Neuronal stem cell (in vitro differentiated cells): ENCODE data around the gene ZNF561.
A peak's percentile ranks its signal among the peaks of the same experiment; 100 is the strongest.
"Not testable (repeated sequence)": the region's sequence is repeated elsewhere in the genome, so short reads cannot be mapped to it uniquely, and the experiment has no call there.

ENCODE experiments used
- DNase-seq: peaks from one replicate; pipeline ENCODE4 v3.0.0-alpha.2; 2013; ENCODE audit warnings: low spot score
- H2AFZ ChIP-seq: one replicate; pipeline ENCODE4 v1.6.1; 2013; ENCODE audit warnings: mild to moderate bottlenecking, low read length, inconsistent platforms
- H2AK5ac ChIP-seq: 2 replicates; pipeline ENCODE4 v1.6.1; 2013; ENCODE audit warnings: low read depth, mild to moderate bottlenecking, inconsistent platforms, low read length, moderate library complexity, mixed read lengths
- H2BK120ac ChIP-seq: 2 replicates; pipeline ENCODE4 v1.6.1; 2013; ENCODE audit warnings: low read depth, mild to moderate bottlenecking, inconsistent platforms, low read length, moderate library complexity, mixed read lengths
- H2BK12ac ChIP-seq: one replicate; pipeline ENCODE4 v1.6.1; 2013; ENCODE audit warnings: low read length, inconsistent platforms
- H2BK15ac ChIP-seq: 2 replicates; pipeline ENCODE4 v1.6.1; 2013; ENCODE audit warnings: mild to moderate bottlenecking, low read length, inconsistent platforms, mixed read lengths
- H2BK5ac ChIP-seq: one replicate; pipeline ENCODE4 v1.6.1; 2013; ENCODE audit warnings: inconsistent platforms, mild to moderate bottlenecking, low read length, moderate library complexity
- H3K14ac ChIP-seq: one replicate; pipeline ENCODE4 v1.6.1; 2013; ENCODE audit warnings: low read length, inconsistent platforms
- H3K18ac ChIP-seq: 2 replicates; pipeline ENCODE4 v1.6.1; 2013; ENCODE audit warnings: low read length, inconsistent platforms
- H3K23ac ChIP-seq: 2 replicates; pipeline ENCODE4 v1.6.1; 2013; ENCODE audit warnings: low read depth, mild to moderate bottlenecking, mixed read lengths, low read length, inconsistent platforms; ENCODE audit not compliant: poor library complexity
- H3K27ac ChIP-seq: replicated peaks from 3 replicates; pipeline ENCODE4 v1.5.1; 2013; ENCODE audit warnings: low read length, inconsistent platforms
- H3K27me3 ChIP-seq, 3 experiments: 2 replicates each; pipeline ENCODE4 v1.6.1; 2013; ENCODE audit warnings: low read length in 3 of 3, mild to moderate bottlenecking in 2 of 3, inconsistent platforms in 1 of 3, low read depth in 1 of 3, mixed read lengths in 1 of 3, moderate library complexity in 1 of 3; ENCODE audit not compliant: control insufficient read depth in 3 of 3, insufficient read depth in 3 of 3
- H3K36me3 ChIP-seq, 2 donors: replicated peaks in 1 of 2; 2 replicates each; pipeline ENCODE4 v1.6.1; 2013; ENCODE audit warnings: low read length in 2 of 2; ENCODE audit not compliant: control insufficient read depth in 2 of 2, insufficient read depth in 2 of 2
- H3K4ac ChIP-seq: 2 replicates; pipeline ENCODE4 v1.6.1; 2013; ENCODE audit warnings: inconsistent platforms, mild to moderate bottlenecking, low read length, moderate library complexity
- H3K4me1 ChIP-seq, 2 donors: 1 replicate in 1 of 2; 2 replicates in 1 of 2; pipeline ENCODE4 v1.6.1; 2013; ENCODE audit warnings: low read length in 2 of 2, low read depth in 1 of 2; ENCODE audit not compliant: control insufficient read depth in 2 of 2, insufficient read depth in 1 of 2
- H3K4me2 ChIP-seq: one replicate; pipeline ENCODE4 v1.6.1; 2013; ENCODE audit warnings: mild to moderate bottlenecking, low read length, inconsistent platforms; ENCODE audit not compliant: insufficient read depth, poor library complexity, severe bottlenecking
- H3K4me3 ChIP-seq, 2 donors: 2 replicates each; pipeline ENCODE4 v1.5.1; 2013; ENCODE audit warnings: low read length in 2 of 2, mild to moderate bottlenecking in 2 of 2, inconsistent platforms in 1 of 2, moderate library complexity in 1 of 2
- H3K79me1 ChIP-seq: one replicate; pipeline ENCODE4 v1.6.1; 2013; ENCODE audit warnings: low read depth, mild to moderate bottlenecking, inconsistent platforms, low read length, moderate library complexity
- H3K9ac ChIP-seq: one replicate; pipeline ENCODE4 v1.6.1; 2013; ENCODE audit warnings: mild to moderate bottlenecking, low read depth, low read length, inconsistent platforms; ENCODE audit not compliant: poor library complexity
- H3K9me3 ChIP-seq, 2 donors: replicated peaks in 1 of 2; 2 replicates each; pipeline versions ENCODE3 to v1.6.1; 2013; ENCODE audit warnings: low read length in 2 of 2, mild to moderate bottlenecking in 2 of 2, inconsistent platforms in 1 of 2, low read depth in 1 of 2, mixed read lengths in 1 of 2, moderate library complexity in 1 of 2; ENCODE audit not compliant: control insufficient read depth in 2 of 2, insufficient read depth in 1 of 2
- H4K8ac ChIP-seq: one replicate; pipeline ENCODE4 v1.6.1; 2013; ENCODE audit warnings: low read depth, mild to moderate bottlenecking, inconsistent platforms, low read length, moderate library complexity
- H4K91ac ChIP-seq: one replicate; pipeline ENCODE4 v1.6.1; 2013; ENCODE audit warnings: low read length, low read depth, mild to moderate bottlenecking, inconsistent platforms; ENCODE audit not compliant: poor library complexity
- WGBS, 2 donors: extraction: QIAGEN DNeasy Blood & Tissue Kit; methylation state at CpG; one replicate each; pipeline ENCODE4 v1.1.7; 2013; ENCODE audit warnings: missing lambda C conversion rate in 2 of 2, mixed read lengths in 1 of 2; ENCODE audit not compliant: insufficient read length in 2 of 2, insufficient replicate concordance in 1 of 2; ENCODE audit errors: extremely low coverage in 2 of 2; 5-methylcytosine and 5-hydroxymethylcytosine counted together

ZNF561 gene

GRCh38 chr19:9584073-9584833 is 36.8 kb downstream of the ZNF561 start, which contains the start of gene ZNF121:
Gene ZNF121, minus strand, starts transcription at chr19:9584504. Its CDS starts 16,407 bp downstream, at chr19:9568097.
- peak within 1 kb of the TSS; percentile 92 for H3K4me3 ChIP-seq
- H3K4ac ChIP-seq, result no peak within 1 kb of the TSS
- H3K27me3 ChIP-seq, result no peaks in the 10 kb centered on the region
- H2BK15ac ChIP-seq, result no peak within 1 kb of the TSS
- peak within 1 kb of the TSS; percentile 61 for H3K4me2 ChIP-seq
- H2AFZ ChIP-seq, result peak within 1 kb of the TSS; percentile 99
- H3K14ac ChIP-seq, result no peak within 1 kb of the TSS
- H3K27ac ChIP-seq, result peak within 1 kb of the TSS; percentile 64
- H4K8ac ChIP-seq, result no peak within 1 kb of the TSS
- no peak within 1 kb of the TSS for H4K91ac ChIP-seq
- peaks cover 12 to 41% of the 10 kb centered on the region in 2 donors for H3K9me3 ChIP-seq
- H3K36me3 ChIP-seq, result peaks cover 17 to 39% of the 10 kb centered on the region in 2 donors
- H2AK5ac ChIP-seq, result peak within 1 kb of the TSS; percentile 40
- H2BK12ac ChIP-seq, result no peak within 1 kb of the TSS
- H3K4me1 ChIP-seq, result no peaks in the 10 kb centered on the region
- WGBS, 2 donors, result no CpG with 5 or more reads among the region's 51 CpGs
- H2BK5ac ChIP-seq, result no peak within 1 kb of the TSS
- peak; percentile 80 for DNase-seq
- H3K79me1 ChIP-seq, result no peaks in the 10 kb centered on the region
- no peak within 1 kb of the TSS for H2BK120ac ChIP-seq
- peak within 1 kb of the TSS; percentile 95 for H3K18ac ChIP-seq
- H3K23ac ChIP-seq, result peak within 1 kb of the TSS; percentile 60
- peak within 1 kb of the TSS; percentile 93 for H3K9ac ChIP-seq

GRCh38 chr19:9582081-9582725 is 38.8 kb downstream of the ZNF561 start:
- not testable (repeated sequence) for H3K27me3 ChIP-seq, H3K4ac ChIP-seq, H3K27ac ChIP-seq, H2AFZ ChIP-seq, H2BK5ac ChIP-seq, H3K4me2 ChIP-seq, H4K91ac ChIP-seq, H3K9ac ChIP-seq, H3K79me1 ChIP-seq, H4K8ac ChIP-seq, H3K23ac ChIP-seq, H2BK120ac ChIP-seq, DNase-seq, H2BK15ac ChIP-seq, H3K4me1 ChIP-seq, H2AK5ac ChIP-seq, H3K4me3 ChIP-seq, H3K18ac ChIP-seq, H2BK12ac ChIP-seq, H3K14ac ChIP-seq
- WGBS, 2 donors, result no CpG with 5 or more reads among the region's 13 CpGs
- peaks cover 21 to 56% of the 10 kb centered on the region in 2 donors for H3K36me3 ChIP-seq
- peaks cover 19 to 60% of the 10 kb centered on the region in 2 donors for H3K9me3 ChIP-seq

- peaks cover 21 to 61% of the 10 kb centered on the region in 2 donors for H3K36me3 ChIP-seq
Observed at GRCh38 chr19:9580728-9581127, 40.3 kb downstream of the ZNF561 start.

GRCh38 chr19:9570255-9570654 is 50.8 kb downstream of the ZNF561 start:
- H3K9me3 ChIP-seq, result peaks cover 59 to 99% of the 10 kb centered on the region in 2 donors
- DNase-seq, result no peak
- no peaks in the 10 kb centered on the region for H3K4me1 ChIP-seq
- no peak overlapping the region for H4K8ac ChIP-seq
- no peak overlapping the region for H3K27ac ChIP-seq
- H3K14ac ChIP-seq, result no peak overlapping the region
- peaks cover 15% of the 10 kb centered on the region for H3K79me1 ChIP-seq
- H2BK5ac ChIP-seq, result no peak overlapping the region
- no CpG with 5 or more reads among the region's 6 CpGs for WGBS, 2 donors
- no peak overlapping the region for H3K4ac ChIP-seq
- H3K4me3 ChIP-seq, result no peak overlapping the region
- H3K36me3 ChIP-seq, result peaks cover 38 to 91% of the 10 kb centered on the region in 2 donors
- peaks cover 0 to 2% (median 0%) of the 10 kb centered on the region in 3 experiments for H3K27me3 ChIP-seq
- no peak overlapping the region for H2BK12ac ChIP-seq
- no peak overlapping the region for H2BK15ac ChIP-seq
- no peak overlapping the region for H3K4me2 ChIP-seq
- H4K91ac ChIP-seq, result no peak overlapping the region
- no peak overlapping the region for H2AFZ ChIP-seq
- H3K18ac ChIP-seq, result no peak overlapping the region
- no peak overlapping the region for H3K9ac ChIP-seq
- no peak overlapping the region for H2AK5ac ChIP-seq
- no peak overlapping the region for H3K23ac ChIP-seq
- no peak overlapping the region for H2BK120ac ChIP-seq

More at GRCh38 chr19:9580728-9581127, 40.3 kb downstream of the ZNF561 start:
- DNase-seq, result no peak
- H2BK120ac ChIP-seq, result no peak overlapping the region
- H2BK5ac ChIP-seq, result no peak overlapping the region
- no peak overlapping the region for H2BK12ac ChIP-seq
- H3K4me2 ChIP-seq, result no peak overlapping the region
- H3K9ac ChIP-seq, result no peak overlapping the region
- H3K18ac ChIP-seq, result no peak overlapping the region
- no peak overlapping the region for H3K4ac ChIP-seq
- H3K4me1 ChIP-seq, result no peaks in the 10 kb centered on the region
- no peak overlapping the region for H2AFZ ChIP-seq
- peaks cover 5% of the 10 kb centered on the region for H3K79me1 ChIP-seq
- no CpG with 5 or more reads among the region's 5 CpGs for WGBS, 2 donors
- H3K23ac ChIP-seq, result no peak overlapping the region
- no peak overlapping the region for H3K4me3 ChIP-seq
- no peak overlapping the region for H4K8ac ChIP-seq
- no peak overlapping the region for H2AK5ac ChIP-seq
- H3K27me3 ChIP-seq, result no peaks in the 10 kb centered on the region
- H3K27ac ChIP-seq, result no peak overlapping the region
- H2BK15ac ChIP-seq, result no peak overlapping the region
- H3K9me3 ChIP-seq, result peaks cover 25 to 75% of the 10 kb centered on the region in 2 donors
- no peak overlapping the region for H4K91ac ChIP-seq
- H3K14ac ChIP-seq, result no peak overlapping the region
